Mucosa of descending colon (tissue), 3 donors: ENCODE data around the gene LARP6. TPM values are rescaled to one million over a fixed set of nuclear protein-coding genes. Genes with fewer than 3 reads are reported as not detected.
"Not testable (repeated sequence)": the region's sequence is repeated elsewhere in the genome, so short reads cannot be mapped to it uniquely, and the experiment has no call there.

ENCODE experiments used
- ATAC-seq: fragments of 200-7000 bp; cut with Tn5 transposase; one replicate; pipeline ENCODE4 v1.9.1; 2020; ENCODE audit warnings: mild to moderate bottlenecking, moderate library complexity
- DNase-seq, 3 donors: peaks; one replicate each; pipeline ENCODE4 v3.0.0-alpha.2; 2020
- H3K36me3 ChIP-seq: fragments of 200-600 bp; one replicate; pipeline ENCODE4 v1.8.0; 2021; ENCODE audit warnings: low read depth, mild to moderate bottlenecking
- H3K4me1 ChIP-seq: fragments of 200-600 bp; one replicate; pipeline ENCODE4 v1.8.0; 2021; ENCODE audit warnings: low read depth, mild to moderate bottlenecking
- H3K4me3 ChIP-seq: fragments of 200-600 bp; one replicate; pipeline ENCODE4 v1.8.0; 2021; ENCODE audit warnings: mild to moderate bottlenecking
- H3K9me3 ChIP-seq: fragments of 200-600 bp; one replicate; pipeline ENCODE4 v1.8.0; 2021; ENCODE audit warnings: mild to moderate bottlenecking
- intact Hi-C, 2 donors: fragments of 100-400 bp; cut with DNase I in 1 of 2; cut with micrococcal nuclease in 1 of 2; formaldehyde crosslinking; loops; one replicate each; pipeline versions ENCODE4 v1.11.0 to v1.11.1; 2022; cut with DNase I, micrococcal nuclease
- total RNA-seq, 3 donors: library from RNA; stranded (reverse); fragmentation: NEBNext Ultra II Directional in 2 of 3; extraction: Animal tissue kit (Norgen Biotek cat#: 25700) in 2 of 3; gene quantifications; one replicate each; pipeline versions ENCODE4 v1.2.1 to v1.2.4, GENCODE V29; 2021 to 2023
- TF ChIP-seq, protein P1 (sequence below): fragments of 200-600 bp; IDR thresholded peaks from one replicate; pipeline ENCODE4 v1.8.0; 2022; ENCODE audit warnings: antibody characterized with exemption, mild to moderate bottlenecking
- donor health status: DM: no; HTN: no; CAD: no; lungs with moderate emphysema.
- donor health status: DM: no; HTN: no; CAD: no.
- donor health status: DM: no; HTN: yes; CAD: no.

Gene LARP6
- total RNA-seq, 3 donors from 2014 or later, result 0.55 to 24.8 (median 3.8) TPM

GRCh38 chr15:70873232-70874054, 19.5 kb upstream of the LARP6 start:
- intact Hi-C loops, result no loop called here
- Histone ChIP-seq H3K4me3 (no peak overlapping the region), H3K4me1 (no peaks in the 10 kb centered on the region), H3K9me3 (no peaks in the 10 kb centered on the region), H3K36me3 (no peaks in the 10 kb centered on the region)
- TF ChIP-seq, protein P1, sequence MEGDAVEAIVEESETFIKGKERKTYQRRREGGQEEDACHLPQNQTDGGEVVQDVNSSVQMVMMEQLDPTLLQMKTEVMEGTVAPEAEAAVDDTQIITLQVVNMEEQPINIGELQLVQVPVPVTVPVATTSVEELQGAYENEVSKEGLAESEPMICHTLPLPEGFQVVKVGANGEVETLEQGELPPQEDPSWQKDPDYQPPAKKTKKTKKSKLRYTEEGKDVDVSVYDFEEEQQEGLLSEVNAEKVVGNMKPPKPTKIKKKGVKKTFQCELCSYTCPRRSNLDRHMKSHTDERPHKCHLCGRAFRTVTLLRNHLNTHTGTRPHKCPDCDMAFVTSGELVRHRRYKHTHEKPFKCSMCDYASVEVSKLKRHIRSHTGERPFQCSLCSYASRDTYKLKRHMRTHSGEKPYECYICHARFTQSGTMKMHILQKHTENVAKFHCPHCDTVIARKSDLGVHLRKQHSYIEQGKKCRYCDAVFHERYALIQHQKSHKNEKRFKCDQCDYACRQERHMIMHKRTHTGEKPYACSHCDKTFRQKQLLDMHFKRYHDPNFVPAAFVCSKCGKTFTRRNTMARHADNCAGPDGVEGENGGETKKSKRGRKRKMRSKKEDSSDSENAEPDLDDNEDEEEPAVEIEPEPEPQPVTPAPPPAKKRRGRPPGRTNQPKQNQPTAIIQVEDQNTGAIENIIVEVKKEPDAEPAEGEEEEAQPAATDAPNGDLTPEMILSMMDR, result no peak
- no peak for DNase-seq
- no peak for ATAC-seq

DNA sequence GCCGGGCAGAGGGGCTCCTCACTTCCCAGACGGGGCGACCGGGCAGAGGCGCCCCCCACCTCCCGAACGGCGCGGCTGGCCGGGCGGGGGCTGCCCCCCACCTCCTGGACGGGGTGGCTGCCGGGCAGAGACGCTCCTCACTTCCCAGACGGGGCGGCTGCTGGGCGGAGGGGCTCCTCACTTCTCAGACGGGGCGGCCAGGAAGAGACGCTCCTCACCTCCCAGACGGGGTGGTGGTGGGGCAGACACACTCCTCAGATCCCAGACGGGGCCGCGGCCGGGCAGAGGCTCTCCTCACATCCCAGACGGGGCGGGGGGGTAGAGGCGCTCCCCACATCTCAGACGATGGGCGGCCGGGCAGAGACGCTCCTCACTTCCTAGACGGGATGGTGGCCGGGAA, 17.5 kb upstream of the LARP6 start:
- intact Hi-C loops, DNase-seq, ATAC-seq, H3K9me3 ChIP-seq, H3K36me3 ChIP-seq, H3K4me3 ChIP-seq, H3K4me1 ChIP-seq: not testable (repeated sequence)

DNA sequence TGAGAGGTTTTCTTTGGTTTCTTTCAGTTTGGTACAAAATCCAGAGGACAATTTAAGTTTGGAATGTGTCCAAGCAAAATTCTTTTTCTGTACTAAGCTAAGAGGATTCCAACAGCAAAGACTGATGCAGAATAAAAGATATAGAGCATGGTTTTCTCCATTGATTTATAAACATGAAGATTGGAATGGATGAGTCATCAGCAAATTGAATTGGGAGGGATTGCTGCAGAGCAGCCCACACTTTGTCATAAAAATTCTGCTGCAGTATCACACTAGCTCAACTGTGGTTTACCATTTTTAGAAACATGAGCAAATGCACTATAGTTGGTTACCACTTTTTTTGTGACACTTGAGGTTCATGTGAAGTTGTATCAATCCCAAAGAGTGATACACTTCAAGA, 16.1 kb upstream of the LARP6 start:
- DNase-seq (no peak), ATAC-seq (no peak)
- H3K4me1 ChIP-seq, result no peaks in the 10 kb centered on the region
- TF ChIP-seq, protein P1, result no peak
- intact Hi-C loops, result no loop called here
- H3K36me3 ChIP-seq, result no peaks in the 10 kb centered on the region
- no peaks in the 10 kb centered on the region for H3K9me3 ChIP-seq
- no peak overlapping the region for H3K4me3 ChIP-seq

DNA sequence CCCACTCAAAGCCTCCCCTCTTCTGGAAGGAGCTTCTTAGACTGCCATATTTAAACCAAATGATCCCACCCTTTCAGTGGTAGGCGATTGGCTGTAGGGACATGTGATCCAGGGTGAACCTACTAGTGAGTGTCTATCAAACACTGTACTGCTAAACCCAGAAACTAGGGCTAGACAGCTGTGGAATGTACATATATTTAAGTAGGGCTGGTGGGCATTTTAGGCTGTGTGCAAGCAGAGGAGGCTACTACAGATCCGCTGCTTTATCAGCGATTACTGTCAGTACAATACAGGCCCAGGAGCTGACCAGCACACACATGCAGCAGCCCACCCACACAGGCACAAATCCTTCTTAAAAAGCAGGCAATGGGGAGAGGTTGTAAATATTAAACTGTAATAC, 15.4 kb upstream of the LARP6 start:
- Histone ChIP-seq H3K4me3 (no peak overlapping the region), H3K4me1 (no peaks in the 10 kb centered on the region), H3K9me3 (no peaks in the 10 kb centered on the region), H3K36me3 (no peaks in the 10 kb centered on the region)
- DNase-seq (no peak), ATAC-seq (no peak)
- TF ChIP-seq, protein P1, result no peak
- intact Hi-C loops, result no loop called here

DNA sequence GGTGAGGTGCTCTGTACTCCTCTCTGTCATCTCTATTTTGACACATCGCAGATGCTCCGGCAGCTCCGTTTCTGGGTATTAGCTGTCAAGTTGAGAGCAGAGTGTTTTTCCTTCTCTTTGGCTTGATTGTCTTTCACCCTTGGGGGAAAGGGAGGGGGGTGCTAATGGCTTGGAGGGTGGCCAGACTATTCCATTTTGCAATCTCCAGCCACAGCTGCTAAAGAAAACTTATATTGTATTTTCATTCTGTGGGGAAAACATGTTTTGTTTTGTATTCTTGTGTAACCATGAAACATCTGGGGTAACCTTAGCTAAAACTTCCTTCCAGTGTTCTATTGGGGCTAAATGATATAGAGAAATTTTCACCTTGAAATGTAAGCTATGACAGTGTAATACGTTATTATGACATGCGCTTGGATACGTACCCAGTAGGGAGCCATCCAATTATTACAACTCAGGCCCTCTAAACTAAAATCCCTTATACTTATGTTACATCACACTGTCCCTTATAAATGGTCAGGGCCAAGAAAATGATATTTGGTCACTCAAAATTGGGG, 14.0 kb upstream of the LARP6 start:
- intact Hi-C loops, result no loop called here
- Histone ChIP-seq H3K4me1 (no peaks in the 10 kb centered on the region), H3K36me3 (no peaks in the 10 kb centered on the region), H3K9me3 (no peaks in the 10 kb centered on the region), H3K4me3 (no peak overlapping the region)
- ATAC-seq (no peak), DNase-seq (peak in 1 of 3 donors; percentile 19)
- TF ChIP-seq, protein P1, result no peak

- intact Hi-C loops, result no loop called here
- H3K4me3 ChIP-seq, result no peak overlapping the region
- ATAC-seq (no peak), DNase-seq (no peak)
- no peaks in the 10 kb centered on the region for H3K4me1 ChIP-seq
- TF ChIP-seq, protein P1, result no peak
- no peaks in the 10 kb centered on the region for H3K36me3 ChIP-seq
- H3K9me3 ChIP-seq, result no peaks in the 10 kb centered on the region
These were observed 13.2 kb upstream of the LARP6 start for GRCh38 chr15:70866982-70867641.
